ENCODE data around the gene SUN2. TPM values are rescaled to one million over a fixed set of nuclear protein-coding genes. Genes with fewer than 3 reads are reported as not detected.

The SUN2 gene
- total RNA-seq, 1 donor from 2014 or later = 148 TPM

GRCh38 chr22:38748487-38749136, 7.2 kb downstream of the SUN2 start:
- H3K36me3 Mint-ChIP-seq (ENCODE audit: unreplicated experiment) = peaks cover 38% of the 10 kb centered on the region
- H3K9me3 Mint-ChIP-seq (ENCODE audit: unreplicated experiment) = no peaks in the 10 kb centered on the region
- no peak overlapping the region for H3K27ac Mint-ChIP-seq (ENCODE audit: unreplicated experiment)
- DNase-seq (ENCODE audit: extremely low spot score, unreplicated experiment) = no peak
- peaks cover 2% of the 10 kb centered on the region for H3K4me1 Mint-ChIP-seq (ENCODE audit: unreplicated experiment)
- no peak overlapping the region for H3K4me3 Mint-ChIP-seq (ENCODE audit: unreplicated experiment)
- TF ChIP-seq CTCF (IDR thresholded peaks at IDR 0.05) = no peak
- H3K27me3 Mint-ChIP-seq (ENCODE audit: unreplicated experiment) = no peaks in the 10 kb centered on the region

- Mint-ChIP-seq H3K36me3 (ENCODE audit: unreplicated experiment) (peaks cover 54% of the 10 kb centered on the region), H3K27ac (ENCODE audit: unreplicated experiment) (no peak overlapping the region), H3K4me3 (ENCODE audit: unreplicated experiment) (no peak overlapping the region), H3K27me3 (ENCODE audit: unreplicated experiment) (no peaks in the 10 kb centered on the region), H3K9me3 (ENCODE audit: unreplicated experiment) (no peaks in the 10 kb centered on the region), H3K4me1 (ENCODE audit: unreplicated experiment) (no peaks in the 10 kb centered on the region)
- TF ChIP-seq CTCF (IDR thresholded peaks at IDR 0.05) = no peak
- no peak for DNase-seq (ENCODE audit: extremely low spot score, unreplicated experiment)
Observed at GRCh38 chr22:38745676-38746460, 9.9 kb downstream of the SUN2 start.

- no peak for DNase-seq (ENCODE audit: extremely low spot score, unreplicated experiment)
- no peak for TF ChIP-seq CTCF (IDR thresholded peaks at IDR 0.05)
- Mint-ChIP-seq H3K4me3 (ENCODE audit: unreplicated experiment) (no peak overlapping the region), H3K27me3 (ENCODE audit: unreplicated experiment) (no peaks in the 10 kb centered on the region), H3K4me1 (ENCODE audit: unreplicated experiment) (no peaks in the 10 kb centered on the region), H3K27ac (ENCODE audit: unreplicated experiment) (peak overlapping the region; percentile 41), H3K36me3 (ENCODE audit: unreplicated experiment) (peaks cover 54% of the 10 kb centered on the region), H3K9me3 (ENCODE audit: unreplicated experiment) (no peaks in the 10 kb centered on the region)
Observed at GRCh38 chr22:38744981-38745380, 10.8 kb downstream of the SUN2 start.

- Mint-ChIP-seq H3K4me1 (ENCODE audit: unreplicated experiment) (no peaks in the 10 kb centered on the region), H3K27me3 (ENCODE audit: unreplicated experiment) (no peaks in the 10 kb centered on the region), H3K27ac (ENCODE audit: unreplicated experiment) (no peak overlapping the region), H3K4me3 (ENCODE audit: unreplicated experiment) (no peak overlapping the region), H3K36me3 (ENCODE audit: unreplicated experiment) (peaks cover 52% of the 10 kb centered on the region), H3K9me3 (ENCODE audit: unreplicated experiment) (no peaks in the 10 kb centered on the region)
- no peak for TF ChIP-seq CTCF (IDR thresholded peaks at IDR 0.05)
- DNase-seq (ENCODE audit: extremely low spot score, unreplicated experiment) = no peak
Observed at GRCh38 chr22:38742176-38742942, 13.4 kb downstream of the SUN2 start.

- no peaks in the 10 kb centered on the region for H3K4me1 Mint-ChIP-seq (ENCODE audit: unreplicated experiment)
- H3K36me3 Mint-ChIP-seq (ENCODE audit: unreplicated experiment) = peaks cover 54% of the 10 kb centered on the region
- TF ChIP-seq CTCF (IDR thresholded peaks at IDR 0.05) = no peak
- no peaks in the 10 kb centered on the region for H3K9me3 Mint-ChIP-seq (ENCODE audit: unreplicated experiment)
- H3K27ac Mint-ChIP-seq (ENCODE audit: unreplicated experiment) = no peak overlapping the region
- no peak overlapping the region for H3K4me3 Mint-ChIP-seq (ENCODE audit: unreplicated experiment)
- no peaks in the 10 kb centered on the region for H3K27me3 Mint-ChIP-seq (ENCODE audit: unreplicated experiment)
- DNase-seq (ENCODE audit: extremely low spot score, unreplicated experiment) = no peak
Observed at GRCh38 chr22:38741576-38741975, 14.2 kb downstream of the SUN2 start.

Measured in osteocyte (in vitro differentiated cells).